ENCODE results near the gene FBH1.
A peak's percentile ranks its signal among the peaks of the same experiment; 100 is the strongest.
"Not testable (repeated sequence)": the region's sequence is repeated elsewhere in the genome, so short reads cannot be mapped to it uniquely, and the experiment has no call there.

FBH1 gene

GRCh38 chr10:5877041-5877440 is 13.0 kb upstream of the FBH1 start:
- not testable (repeated sequence) for DNase-seq

DNA sequence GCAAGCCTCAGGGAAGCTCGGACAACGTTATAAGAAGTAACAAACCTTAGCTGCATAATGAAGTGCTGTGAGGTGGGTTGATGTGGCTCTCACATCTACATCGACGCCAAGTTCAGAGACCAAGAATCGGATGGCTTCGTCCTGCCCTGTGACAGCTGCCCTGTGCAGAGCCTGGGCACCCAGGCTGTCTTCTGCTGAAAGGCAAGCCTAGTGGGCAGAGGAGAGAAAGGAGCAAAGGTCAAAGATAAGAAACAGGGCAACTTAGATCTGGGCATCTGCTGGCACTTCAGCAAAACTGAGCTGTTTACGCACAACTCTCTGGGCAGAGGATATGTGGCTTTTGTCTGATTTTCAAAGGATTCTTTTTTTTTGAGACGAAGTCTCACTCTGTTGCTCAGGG is 7.1 kb upstream of the FBH1 start:
- no peak for DNase-seq

DNA sequence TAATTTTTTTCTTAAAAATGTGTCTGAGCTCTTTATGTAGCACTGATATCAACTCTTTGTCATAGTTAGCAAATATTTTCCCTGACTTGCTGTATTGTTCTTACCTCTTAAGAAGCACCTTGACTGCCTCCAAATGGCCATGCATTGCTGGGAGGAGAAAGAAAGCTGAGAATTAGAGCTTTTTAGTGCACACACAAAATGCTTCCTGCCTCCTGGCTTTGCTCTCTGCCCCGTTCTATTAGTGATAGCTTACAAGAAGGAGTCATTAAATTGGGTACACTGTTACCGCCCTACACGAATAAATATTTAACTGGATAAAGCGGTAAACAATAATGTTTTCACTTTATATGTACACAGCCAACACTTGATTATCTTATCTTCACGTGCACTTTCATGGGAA is 4.4 kb upstream of the FBH1 start:
- no peak for DNase-seq

DNA sequence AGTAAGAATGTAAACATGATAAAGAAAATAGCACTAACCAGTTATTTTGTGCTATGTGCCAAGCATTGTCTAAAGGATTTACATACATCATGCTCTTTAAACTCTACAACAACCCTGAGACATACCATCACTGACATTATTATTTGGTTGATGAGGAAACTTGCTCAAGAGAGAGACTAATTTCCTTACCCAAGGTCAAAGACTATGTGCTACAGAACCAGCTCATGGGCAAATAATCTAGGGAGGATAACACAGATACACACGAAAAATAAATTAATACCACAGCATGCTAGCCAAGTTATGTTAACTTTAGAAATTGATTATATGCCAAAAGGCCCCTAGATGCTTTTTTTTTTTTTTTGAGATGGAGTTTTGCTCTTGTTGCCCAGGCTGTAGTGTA is 3.0 kb upstream of the FBH1 start:
- no peak for DNase-seq

DNA sequence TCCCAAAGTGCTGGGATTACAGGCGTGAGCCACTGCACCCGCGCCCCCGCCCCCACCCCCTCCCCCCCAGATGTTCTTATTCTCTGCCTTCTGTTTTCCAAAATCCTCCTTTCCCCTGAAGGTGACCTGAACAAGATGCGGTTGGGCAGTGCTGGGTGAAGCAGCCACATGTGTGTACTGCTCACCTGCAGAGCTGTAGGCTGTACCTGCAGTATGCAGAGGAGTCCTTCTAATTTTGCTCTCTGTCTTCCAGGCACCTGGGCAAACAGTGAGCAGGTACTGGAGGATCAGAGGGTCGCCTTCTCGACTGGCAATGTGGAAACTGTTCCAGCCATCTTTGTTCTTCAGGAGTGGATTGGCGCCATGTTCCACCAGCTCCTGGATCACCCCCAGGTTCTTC is 2.4 kb upstream of the FBH1 start:
- DNase-seq, result no peak

DNA sequence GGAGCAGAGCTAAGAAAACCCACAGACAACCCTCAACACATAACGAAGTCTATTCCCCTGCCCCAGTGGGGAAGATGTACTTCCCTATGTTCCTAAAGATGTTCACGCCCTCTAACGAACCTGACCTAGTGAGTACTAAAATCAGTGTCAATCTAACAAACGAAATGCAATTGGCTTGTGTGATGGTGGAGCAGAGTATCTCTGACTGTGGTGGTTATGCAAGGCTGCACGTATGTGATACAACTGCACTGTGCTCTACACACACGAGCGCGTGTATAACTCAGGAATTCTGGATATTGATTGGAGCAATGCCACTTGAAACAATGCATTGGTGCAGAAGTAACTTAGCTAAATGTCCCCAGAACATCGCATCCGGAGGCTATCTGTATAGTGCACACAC is 1.7 kb upstream of the FBH1 start:
- DNase-seq, result no peak

- DNase-seq, result peak; percentile 20
Measured at GRCh38 chr10:5888843-5889623, 1.0 kb upstream of the FBH1 start.

DNA sequence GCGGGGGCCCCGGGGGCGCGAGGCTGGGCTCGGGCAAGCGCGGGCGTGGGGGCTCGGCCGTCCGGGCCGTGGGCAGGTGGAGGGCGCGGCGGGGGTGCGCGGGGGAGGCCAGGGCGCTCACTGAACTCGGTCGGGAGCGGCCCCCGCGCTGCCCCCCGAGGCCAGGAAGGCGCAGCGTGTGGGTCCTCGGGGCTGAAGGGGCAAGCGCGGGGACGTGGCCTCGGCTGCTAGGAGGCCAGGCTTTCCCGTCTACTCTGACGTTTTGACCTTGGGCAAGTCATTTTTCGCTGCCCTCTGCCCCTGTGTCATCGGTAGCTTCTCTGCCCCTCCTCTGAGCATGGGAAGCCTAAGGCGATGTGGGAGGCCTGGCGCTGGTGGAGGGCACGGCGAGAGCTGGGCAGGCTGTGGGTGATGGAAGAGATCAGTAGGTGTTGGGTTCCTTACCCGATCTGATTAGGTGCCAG is 441 bp downstream of the FBH1 start:
- DNase-seq, result no peak

- DNase-seq, result no peak
Measured at GRCh38 chr10:5891009-5891408, 966 bp downstream of the FBH1 start.

DNA sequence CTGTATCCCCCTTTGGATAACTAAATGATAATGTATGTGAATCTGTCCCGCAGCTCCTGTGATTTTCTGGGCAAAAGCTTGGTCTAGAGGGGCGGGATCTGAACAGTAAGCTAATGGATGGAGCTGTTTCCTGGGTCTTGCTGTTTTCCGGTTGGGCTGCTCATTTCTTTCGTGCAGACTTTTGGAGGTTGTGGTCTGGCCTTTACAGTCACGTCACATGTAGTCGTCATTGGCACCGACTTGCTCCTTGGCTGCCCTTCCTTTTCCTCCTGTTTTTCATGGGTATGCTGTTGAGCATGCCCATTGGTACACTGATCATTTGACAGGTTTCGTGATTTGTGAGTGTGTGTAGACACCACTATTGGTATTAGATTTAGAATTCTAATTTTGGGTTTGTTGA is 2.0 kb downstream of the FBH1 start:
- no peak for DNase-seq

GRCh38 chr10:5893321-5893720 is 3.3 kb downstream of the FBH1 start:
- no peak for DNase-seq

GRCh38 chr10:5894403-5894802 is 4.4 kb downstream of the FBH1 start:
- no peak for DNase-seq

GRCh38 chr10:5894873-5895272 is 4.8 kb downstream of the FBH1 start:
- no peak for DNase-seq

GRCh38 chr10:5895365-5895764 is 5.3 kb downstream of the FBH1 start:
- DNase-seq, result no peak

DNA sequence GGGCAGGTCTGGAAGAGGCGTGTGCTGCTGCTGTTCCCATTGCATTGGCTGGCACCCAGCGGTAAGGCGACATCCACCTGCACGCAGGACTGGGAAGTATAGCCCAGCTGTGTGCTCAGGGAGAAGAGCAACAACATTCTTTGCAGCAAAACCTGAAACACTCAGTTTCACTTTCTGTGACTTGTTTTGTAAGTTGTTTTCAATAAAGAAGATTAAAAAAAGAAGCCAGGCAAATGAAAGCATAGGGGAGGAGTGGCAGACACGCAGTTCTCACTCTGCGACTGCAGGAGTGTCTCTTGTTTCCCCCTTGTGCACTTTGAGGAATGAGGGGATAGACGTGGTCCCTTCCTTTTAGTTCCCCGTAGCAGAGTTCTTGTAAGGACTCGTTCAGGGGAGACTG is 5.8 kb downstream of the FBH1 start:
- no peak for DNase-seq

DNA sequence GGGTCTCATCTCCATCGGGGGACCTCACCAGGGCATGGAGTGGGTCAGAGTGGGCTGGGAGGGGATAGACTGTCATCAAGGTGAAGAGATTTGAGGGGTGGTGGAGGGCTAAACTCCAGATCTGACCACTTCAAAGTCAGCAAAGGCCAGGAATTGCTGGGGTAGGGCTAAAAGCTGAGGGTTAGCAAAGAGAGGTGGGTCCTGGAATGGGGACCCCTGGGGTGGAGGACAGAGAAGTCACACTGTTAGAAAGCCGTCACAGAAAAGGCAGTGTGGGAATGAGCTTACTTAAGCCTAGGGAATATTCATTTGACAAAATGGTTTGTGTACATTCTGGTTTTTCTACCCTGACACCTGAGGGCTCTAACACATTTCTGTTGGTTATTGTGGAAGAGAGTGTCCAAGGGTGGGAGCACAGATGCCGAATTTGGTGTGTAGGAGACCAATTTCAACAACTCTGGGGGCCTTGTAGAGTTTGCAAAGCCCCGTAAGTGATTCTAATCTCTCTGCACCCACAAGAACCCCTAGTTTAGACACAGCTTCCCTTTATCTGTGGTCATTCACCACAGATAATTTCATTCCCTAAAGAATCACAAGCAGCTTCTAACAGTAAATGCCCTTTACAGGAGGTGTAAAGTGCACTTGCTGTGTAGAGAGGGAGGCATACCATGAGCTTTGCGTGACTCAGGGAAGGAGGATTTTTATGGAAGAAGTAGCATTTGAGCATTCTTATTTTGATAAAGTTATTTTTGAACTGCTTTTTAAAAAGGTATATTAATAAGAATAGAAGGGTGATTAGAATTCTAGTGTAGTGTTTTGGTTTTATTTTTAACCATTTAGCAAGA is 6.4 kb downstream of the FBH1 start:
- no peak for DNase-seq

DNA sequence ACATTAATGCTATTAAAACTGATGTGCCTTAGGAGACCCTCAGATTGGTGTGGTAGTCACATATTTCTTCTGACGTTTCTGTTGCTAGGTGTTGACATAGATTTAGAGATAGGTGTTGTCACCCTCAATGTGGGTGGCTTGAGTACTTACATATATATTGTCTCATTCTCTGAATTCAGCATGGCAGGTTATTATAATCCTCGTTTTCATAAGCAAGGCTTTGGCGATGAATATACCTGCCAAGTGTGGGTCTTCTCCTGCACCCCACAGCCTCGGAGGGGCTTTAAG is 7.0 kb downstream of the FBH1 start:
- no peak for DNase-seq

- DNase-seq, result no peak
Measured at GRCh38 chr10:5897504-5897903, 7.5 kb downstream of the FBH1 start.

GRCh38 chr10:5898163-5898562 is 8.1 kb downstream of the FBH1 start:
- DNase-seq, result no peak

DNA sequence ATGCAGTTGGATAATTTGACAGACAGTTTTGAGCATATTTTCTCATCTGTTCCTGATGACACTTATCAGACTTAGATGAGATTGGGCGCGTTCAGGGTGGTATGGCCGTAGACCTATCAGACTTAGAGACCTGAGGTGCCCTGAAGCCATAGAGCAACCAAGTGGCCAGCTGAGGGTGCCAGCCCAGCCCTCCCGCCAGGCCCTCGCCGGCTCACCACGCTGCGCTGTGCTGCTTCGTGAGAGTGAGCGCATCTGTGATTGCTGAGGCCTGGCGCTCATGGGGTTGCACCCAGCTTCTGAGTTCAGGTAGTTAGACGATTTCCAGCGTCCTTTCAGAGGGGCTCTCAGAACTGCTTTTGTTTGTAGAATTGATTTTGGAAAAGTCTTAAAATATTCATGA is 10.2 kb downstream of the FBH1 start:
- no peak for DNase-seq

- no peak for DNase-seq
Measured at GRCh38 chr10:5902511-5903274, 12.7 kb downstream of the FBH1 start.

- DNase-seq, result no peak
Measured at GRCh38 chr10:5903563-5903962, 13.5 kb downstream of the FBH1 start.

- DNase-seq, result no peak
Measured at GRCh38 chr10:5904227-5904626, 14.2 kb downstream of the FBH1 start.

Measured in NCI-H510A (cell line).